ENCODE data around the gene MFSD8. TPM values are rescaled to one million over a fixed set of nuclear protein-coding genes. Genes with fewer than 3 reads are reported as not detected.

MFSD8 gene
- total RNA-seq, 4 donors from 2014 or later = 22.2 to 63.1 (median 26.8) TPM

Other genes starting within 250 kb of the MFSD8 start
- gene SLC25A31, start 234.8 kb downstream of the MFSD8 start, total RNA-seq = not detected
- gene HSPA4L, start 182.9 kb downstream of the MFSD8 start, total RNA-seq = 10 to 100 TPM; 17.8 to 22.2 (median 19.6) TPM
- 1 to 10 TPM; 5.0 to 7.8 (median 6.4) TPM for gene PLK4, start 84.3 kb downstream of the MFSD8 start, total RNA-seq
- 10 to 100 TPM in 2 of 4 donors, 1 to 10 TPM in 2; 5.5 to 17.8 (median 10.3) TPM for gene ABHD18, start 233 bp upstream of the MFSD8 start, total RNA-seq
- 10 to 100 TPM; 16.8 to 22.0 (median 20.3) TPM for gene LARP1B, start 96.1 kb upstream of the MFSD8 start, total RNA-seq